ENCODE measurements around the gene SLC12A8. TPM values are rescaled to one million over a fixed set of nuclear protein-coding genes. Genes with fewer than 3 reads are reported as not detected.
A peak's percentile ranks its signal among the peaks of the same experiment; 100 is the strongest.

The SLC12A8 gene
- total and polyA plus RNA-seq, 9 of the 15 experiments (the other 6 are each of a cell fraction or from before 2014, with no cell fraction given), result 0.04 to 0.33 (median 0.09) TPM; not detected in 4

- TF ChIP-seq ZNF277 (CRISPR knock-in tag; IDR thresholded peaks at IDR 0.05; ENCODE audit: borderline replicate concordance) (no peak), NFXL1 (CRISPR knock-in tag; IDR thresholded peaks at IDR 0.05) (no peak), HEY1 (CRISPR knock-in tag; IDR thresholded peaks at IDR 0.05; ENCODE audit: borderline replicate concordance) (no peak), ZBTB34 (CRISPR knock-in tag; IDR thresholded peaks at IDR 0.05) (no peak), ATF2 (CRISPR knock-in tag; IDR thresholded peaks at IDR 0.05) (no peak), EP300 (IDR thresholded peaks at IDR 0.05; ENCODE audit: low read length) (peak; percentile 37; the same call in 1 of the 2 replicates), BRCA1 (IDR thresholded peaks at IDR 0.05) (no peak), BRCA1 (CRISPR knock-in tag; IDR thresholded peaks at IDR 0.05) (no peak), MAFK (IDR thresholded peaks at IDR 0.05; ENCODE audit: low read length) (no peak), HDAC2 (IDR thresholded peaks at IDR 0.05) (no peak), SMARCB1 (IDR thresholded peaks at IDR 0.05; ENCODE audit: insufficient read length, low read depth) (no peak), MEIS2 (IDR thresholded peaks at IDR 0.05; ENCODE audit: partially characterized antibody) (peak; percentile 91), CBFA2T3 (IDR thresholded peaks at IDR 0.05) (peak; percentile 28; the same call in 1 of the 2 replicates), PKNOX1 (IDR thresholded peaks at IDR 0.05) (peak; percentile 45; the same call in 1 of the 2 replicates), PRMT5 (CRISPR knock-in tag; IDR thresholded peaks at IDR 0.05) (no peak), PHB (CRISPR knock-in tag; IDR thresholded peaks at IDR 0.05) (no peak), SIRT6 (IDR thresholded peaks at IDR 0.05; ENCODE audit: low read depth, low read length) (no peak), RB1 (IDR thresholded peaks at IDR 0.05; ENCODE audit: low read depth) (no peak), ETV1 (tag; conservative IDR thresholded peaks at IDR 0.05; ENCODE audit: low read depth) (peak; percentile 30; the same call in 1 of the 2 replicates), ZNF79 (CRISPR knock-in tag; IDR thresholded peaks at IDR 0.05; ENCODE audit: low read depth) (no peak), MEF2D (tag; conservative IDR thresholded peaks at IDR 0.05; ENCODE audit: low read depth) (no peak), GATA2 (CRISPR knock-in tag; IDR thresholded peaks at IDR 0.05) (peak; percentile 14; the same call in 1 of the 2 replicates), DACH1 (IDR thresholded peaks at IDR 0.05; ENCODE audit: partially characterized antibody) (no peak), MCM5 (IDR thresholded peaks at IDR 0.05; ENCODE audit: low read depth) (no peak), ILF3 (IDR thresholded peaks at IDR 0.05; ENCODE audit: borderline replicate concordance) (no peak), ZBED1 (IDR thresholded peaks at IDR 0.05) (no peak), ZFP1 (CRISPR knock-in tag; IDR thresholded peaks at IDR 0.05) (no peak), XRCC4 (IDR thresholded peaks at IDR 0.05; ENCODE audit: extremely low read depth, insufficient read depth, insufficient read length) (no peak), ZNF316 (IDR thresholded peaks at IDR 0.05) (no peak), BHLHE40 (IDR thresholded peaks at IDR 0.05; ENCODE audit: low read length) (peak; percentile 47; the same call in 1 of the 2 replicates)
Observed at GRCh38 chr3:125125821-125126245, 86.7 kb downstream of the SLC12A8 start (continued).
